M059J (cell line): ENCODE results near the gene CACNA2D2. TPM values are rescaled to one million over a fixed set of nuclear protein-coding genes. Genes with fewer than 3 reads are reported as not detected.

Source experiments
- DNase-seq: peaks from one replicate; pipeline ENCODE4 v3.0.0-alpha.2; 2012; ENCODE audit warnings: low read depth
- total RNA-seq: library from RNA; depleted of rRNA; stranded (reverse); fragments of >200 nt; shearing (Covaris generic); gene quantifications from 2 replicates; pipeline ENCODE4 v1.2.3, GENCODE V29; 2014

The CACNA2D2 gene
- total RNA-seq, 1 experiment from 2014 or later = not detected

GRCh38 chr3:50347187-50347813 lies 156.1 kb downstream of the CACNA2D2 start:
- peak; percentile 72 for DNase-seq

- peak; percentile 56 for DNase-seq
These were observed 157.7 kb downstream of the CACNA2D2 start, which contains the start of gene ZMYND10 for GRCh38 chr3:50345586-50346234. Gene ZMYND10 (minus strand): TSS chr3:50345732. CDS start chr3:50345579, 153 bp downstream.

- DNase-seq = no peak
These were observed 158.4 kb downstream of the CACNA2D2 start for GRCh38 chr3:50345008-50345407.

GRCh38 chr3:50342813-50343633 lies 160.4 kb downstream of the CACNA2D2 start:
- DNase-seq = no peak

GRCh38 chr3:50341996-50342650 lies 161.3 kb downstream of the CACNA2D2 start:
- no peak for DNase-seq

GRCh38 chr3:50341537-50341936 lies 161.9 kb downstream of the CACNA2D2 start:
- DNase-seq = no peak

- DNase-seq = no peak
These were observed 162.7 kb downstream of the CACNA2D2 start, which contains the start of gene RASSF1 for GRCh38 chr3:50340448-50341329. Gene RASSF1 (minus strand): TSS chr3:50340836. CDS start chr3:50340805, 31 bp downstream.

- no peak for DNase-seq
These were observed 163.3 kb downstream of the CACNA2D2 start for GRCh38 chr3:50340147-50340447.

GRCh38 chr3:50339485-50340146 lies 163.8 kb downstream of the CACNA2D2 start:
- DNase-seq = no peak

- DNase-seq = no peak
These were observed 164.5 kb downstream of the CACNA2D2 start for GRCh38 chr3:50338965-50339364.

- peak; percentile 97 for DNase-seq
These were observed 166.1 kb downstream of the CACNA2D2 start for GRCh38 chr3:50337175-50337861.

GRCh38 chr3:50336452-50337174 lies 166.8 kb downstream of the CACNA2D2 start:
- DNase-seq = peak; percentile 44

- DNase-seq = no peak
These were observed 168.9 kb downstream of the CACNA2D2 start for GRCh38 chr3:50334339-50335075.

GRCh38 chr3:50333744-50334328 lies 169.6 kb downstream of the CACNA2D2 start:
- DNase-seq = no peak

GRCh38 chr3:50331364-50331907 lies 172.0 kb downstream of the CACNA2D2 start:
- DNase-seq = no peak

GRCh38 chr3:50330330-50330729 lies 173.1 kb downstream of the CACNA2D2 start:
- no peak for DNase-seq

- DNase-seq = peak; percentile 94
These were observed 175.3 kb downstream of the CACNA2D2 start, which contains the start of gene TUSC2 for GRCh38 chr3:50327943-50328691. Gene TUSC2 (minus strand): TSS chr3:50328223. CDS start chr3:50328099, 124 bp downstream.
